ENCODE results near the gene LRRFIP1.

The LRRFIP1 gene

GRCh38 chr2:237660381-237660900 is 33.1 kb downstream of the LRRFIP1 start:
- TF ChIP-seq FOXP2 (optimal IDR thresholded peaks at IDR 0.05; ENCODE audit: borderline replicate concordance, extremely low read depth, extremely low read length, insufficient read depth) (no peak), TAF1 (IDR thresholded peaks at IDR 0.05; ENCODE audit: borderline replicate concordance, insufficient read depth, low read length) (no peak), REST (IDR thresholded peaks at IDR 0.05; ENCODE audit: insufficient read depth in 1 of 2, low read depth in 2 of 2, low read length in 2 of 2) (no peak), POLR2AphosphoS5 (IDR thresholded peaks at IDR 0.05; ENCODE audit: low read depth, low read length) (no peak), SIN3A (IDR thresholded peaks at IDR 0.05; ENCODE audit: borderline replicate concordance, insufficient read depth, low read length) (no peak)

GRCh38 chr2:237661270-237661669 is 33.9 kb downstream of the LRRFIP1 start:
- no peak for TF ChIP-seq TAF1 (IDR thresholded peaks at IDR 0.05; ENCODE audit: borderline replicate concordance, insufficient read depth, low read length)
- TF ChIP-seq REST (IDR thresholded peaks at IDR 0.05; ENCODE audit: insufficient read depth in 1 of 2, low read depth in 2 of 2, low read length in 2 of 2), result no peak
- TF ChIP-seq FOXP2 (optimal IDR thresholded peaks at IDR 0.05; ENCODE audit: borderline replicate concordance, extremely low read depth, extremely low read length, insufficient read depth), result no peak
- no peak for TF ChIP-seq SIN3A (IDR thresholded peaks at IDR 0.05; ENCODE audit: borderline replicate concordance, insufficient read depth, low read length)
- no peak for TF ChIP-seq POLR2AphosphoS5 (IDR thresholded peaks at IDR 0.05; ENCODE audit: low read depth, low read length)

GRCh38 chr2:237661799-237662328 is 34.5 kb downstream of the LRRFIP1 start:
- TF ChIP-seq TAF1 (IDR thresholded peaks at IDR 0.05; ENCODE audit: borderline replicate concordance, insufficient read depth, low read length) (no peak), SIN3A (IDR thresholded peaks at IDR 0.05; ENCODE audit: borderline replicate concordance, insufficient read depth, low read length) (no peak), POLR2AphosphoS5 (IDR thresholded peaks at IDR 0.05; ENCODE audit: low read depth, low read length) (no peak), REST (IDR thresholded peaks at IDR 0.05; ENCODE audit: insufficient read depth in 1 of 2, low read depth in 2 of 2, low read length in 2 of 2) (no peak)

GRCh38 chr2:237662671-237663093 is 35.3 kb downstream of the LRRFIP1 start:
- no peak for TF ChIP-seq SIN3A (IDR thresholded peaks at IDR 0.05; ENCODE audit: borderline replicate concordance, insufficient read depth, low read length)
- no peak for TF ChIP-seq TAF1 (IDR thresholded peaks at IDR 0.05; ENCODE audit: borderline replicate concordance, insufficient read depth, low read length)
- no peak for TF ChIP-seq POLR2AphosphoS5 (IDR thresholded peaks at IDR 0.05; ENCODE audit: low read depth, low read length)
- no peak for TF ChIP-seq REST (IDR thresholded peaks at IDR 0.05; ENCODE audit: insufficient read depth in 1 of 2, low read depth in 2 of 2, low read length in 2 of 2)
- no peak for TF ChIP-seq FOXP2 (optimal IDR thresholded peaks at IDR 0.05; ENCODE audit: borderline replicate concordance, extremely low read depth, extremely low read length, insufficient read depth)
